ENCODE data around the gene BID.

Gene BID

DNA sequence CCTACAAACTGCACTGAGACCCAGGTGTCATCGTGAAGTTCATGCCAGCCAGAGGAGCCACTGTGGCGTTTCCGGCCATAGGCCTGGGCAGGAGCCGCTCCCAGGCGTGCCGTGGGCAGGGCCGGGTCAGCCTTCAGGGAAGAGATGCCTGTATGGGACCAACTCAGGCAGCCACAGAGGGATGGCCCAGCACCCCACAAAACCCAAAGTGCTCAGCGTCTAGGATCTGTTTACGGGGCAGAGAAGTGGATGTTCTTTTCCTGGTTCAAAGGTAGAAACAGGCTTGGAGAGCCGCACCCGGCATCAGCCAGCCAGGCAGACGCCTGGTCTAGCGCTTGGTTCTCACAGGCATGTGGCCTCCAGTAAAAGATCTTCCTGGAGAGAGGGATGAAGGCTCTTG is 8.4 kb upstream of the BID start:
- no peak for DNase-seq

DNA sequence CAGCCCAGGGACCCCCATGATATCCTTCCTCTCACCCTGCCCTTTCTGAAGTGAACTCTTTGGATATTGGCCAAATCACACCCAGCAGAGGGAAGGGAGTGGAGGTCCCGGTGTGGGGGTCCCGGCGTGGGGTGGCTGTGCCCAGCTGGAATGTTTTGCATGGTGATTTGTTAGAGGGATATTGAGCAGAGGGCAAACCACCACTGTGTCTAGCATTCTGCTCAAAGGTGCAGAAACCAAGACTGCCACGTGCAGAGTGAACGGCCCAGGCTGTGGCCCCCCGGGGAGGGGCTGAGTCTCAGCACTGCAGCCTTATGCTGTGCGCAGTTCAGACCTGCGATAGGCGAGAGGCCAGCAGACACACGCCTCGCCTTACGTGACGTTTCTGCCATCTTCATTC is 7.9 kb upstream of the BID start:
- DNase-seq = no peak

DNA sequence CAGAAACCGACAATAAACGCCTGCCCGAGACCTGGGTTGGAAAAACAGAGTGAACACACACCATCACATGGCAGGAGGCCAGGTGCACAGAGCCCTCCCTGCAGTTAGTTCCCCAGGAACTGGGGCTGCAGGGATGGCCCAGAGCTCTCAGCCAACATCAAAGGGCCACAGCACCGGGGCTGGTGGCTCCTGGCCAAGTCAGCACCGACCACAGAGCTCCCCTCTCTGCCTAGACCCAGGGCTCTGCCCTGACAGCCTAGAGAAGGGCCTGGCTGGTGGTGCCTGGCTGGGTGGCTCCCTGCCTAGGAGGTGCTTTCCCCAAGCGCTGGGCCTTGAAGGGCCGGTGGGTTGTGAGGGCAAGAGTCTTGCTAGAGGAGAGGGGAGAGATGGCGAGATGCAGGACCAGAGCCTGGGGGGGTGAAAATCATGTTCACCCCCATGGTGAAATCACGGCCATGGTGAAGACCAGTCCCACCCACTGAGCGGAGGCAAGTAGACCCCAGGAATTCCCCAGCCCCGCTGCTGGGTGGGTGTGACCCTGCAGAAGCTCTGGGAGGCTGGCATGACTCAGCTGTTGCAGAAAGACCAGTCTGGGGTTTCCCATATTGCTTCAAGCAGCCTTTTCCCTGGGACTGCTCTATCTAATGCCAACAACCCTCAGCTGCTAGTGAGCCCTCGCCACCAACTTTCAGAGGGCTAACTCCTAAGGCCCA is 7.2 kb upstream of the BID start:
- peak; percentile 70 for DNase-seq

DNA sequence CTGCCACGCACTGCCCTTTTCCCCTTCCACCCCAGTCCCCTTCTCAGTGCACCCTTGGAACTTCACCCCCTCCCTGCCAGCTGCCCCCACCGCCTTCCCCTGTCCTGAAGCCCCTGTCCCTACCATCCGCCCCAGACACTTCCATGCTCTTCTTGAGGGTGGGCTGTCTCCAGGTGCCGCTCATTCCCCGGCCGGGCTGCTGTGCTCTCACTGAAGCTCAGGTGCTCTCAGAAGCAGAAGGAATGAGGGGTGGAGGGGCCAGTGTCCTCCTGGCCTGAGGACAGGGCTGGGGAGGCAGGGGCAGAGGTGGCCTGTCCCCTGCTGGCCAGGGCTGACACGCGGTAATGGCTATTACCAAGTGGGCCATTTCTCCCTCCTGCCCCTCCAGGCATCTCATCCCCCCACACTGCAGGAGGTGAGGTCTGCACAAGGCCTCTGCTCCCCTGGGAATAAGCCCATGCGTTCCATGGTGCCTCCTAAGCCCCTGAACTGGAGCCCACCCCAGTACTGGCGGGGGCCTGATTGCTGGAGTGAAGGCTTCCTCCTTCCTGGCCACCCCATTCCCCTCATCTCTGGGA is 6.6 kb upstream of the BID start:
- DNase-seq = no peak

DNA sequence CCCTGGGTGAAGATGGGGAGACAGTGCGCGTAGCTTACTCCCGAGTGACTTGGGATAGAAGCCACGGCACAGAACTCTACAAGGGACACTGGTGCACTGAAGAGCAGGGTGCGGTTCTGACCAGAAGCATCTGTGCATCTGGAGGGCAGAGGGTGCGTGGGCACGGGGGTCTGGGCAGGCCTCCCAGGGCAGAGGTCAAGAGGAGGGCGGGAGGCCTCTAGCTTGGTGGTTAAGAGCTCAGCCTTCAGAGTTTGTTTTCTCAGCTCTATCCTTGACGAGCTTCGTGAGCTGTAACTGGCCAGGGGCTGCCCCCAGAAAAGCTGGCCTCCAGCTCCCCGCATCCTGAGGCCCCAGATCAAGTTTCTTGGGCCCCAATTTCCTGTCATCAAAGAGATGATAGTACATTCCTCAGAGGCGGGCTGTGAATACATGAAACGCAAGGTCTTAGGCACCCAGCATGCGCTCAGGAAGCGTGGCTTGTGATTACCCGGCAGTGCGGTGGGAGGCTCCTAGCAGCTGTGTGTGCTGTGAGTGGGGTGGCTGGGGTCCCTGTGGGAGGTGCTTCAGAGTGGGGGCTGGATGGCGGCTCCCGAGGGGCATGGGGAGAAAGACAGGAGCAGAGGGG is 6.0 kb upstream of the BID start:
- DNase-seq = no peak

DNA sequence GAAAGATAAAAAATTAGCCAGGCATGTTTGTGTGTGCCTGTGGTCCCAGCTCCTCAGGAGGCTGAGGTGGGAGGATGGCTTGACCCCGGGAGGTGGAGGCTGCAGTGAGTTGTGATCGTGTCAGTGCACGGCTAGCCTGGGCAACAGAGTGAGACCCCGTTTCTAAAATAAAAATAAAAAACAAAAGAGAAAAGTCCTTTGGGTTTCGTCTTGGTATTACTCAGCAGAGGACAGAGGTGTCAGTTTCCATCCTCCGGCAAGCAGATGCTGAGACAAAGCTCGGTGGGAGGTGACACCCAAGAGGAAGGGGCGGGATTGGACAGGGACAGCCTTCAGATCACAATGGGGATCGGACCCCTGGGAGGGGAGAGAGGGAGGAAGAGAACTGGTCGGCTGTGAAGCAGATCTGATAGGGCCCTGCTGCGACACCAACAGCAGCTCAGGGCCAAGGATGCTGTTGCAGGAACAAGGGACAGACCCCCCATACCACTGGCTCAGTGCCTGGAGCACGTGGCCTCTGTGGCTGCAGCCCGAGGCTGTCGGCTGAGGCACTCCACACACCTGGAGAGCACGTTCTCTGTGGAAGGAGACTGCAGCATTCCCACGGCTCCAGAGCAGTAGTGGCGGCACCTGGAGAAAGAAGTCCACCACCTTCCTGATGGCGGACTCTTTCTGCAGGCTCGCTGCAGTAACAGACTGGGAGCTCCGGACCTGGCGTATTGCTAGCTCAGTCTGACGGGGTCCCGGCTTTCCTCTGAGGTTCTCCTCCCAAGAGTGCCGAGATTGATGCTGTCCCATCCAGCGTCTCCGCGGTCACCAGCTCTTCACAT is 5.2 kb upstream of the BID start:
- peak; percentile 44 for DNase-seq

DNA sequence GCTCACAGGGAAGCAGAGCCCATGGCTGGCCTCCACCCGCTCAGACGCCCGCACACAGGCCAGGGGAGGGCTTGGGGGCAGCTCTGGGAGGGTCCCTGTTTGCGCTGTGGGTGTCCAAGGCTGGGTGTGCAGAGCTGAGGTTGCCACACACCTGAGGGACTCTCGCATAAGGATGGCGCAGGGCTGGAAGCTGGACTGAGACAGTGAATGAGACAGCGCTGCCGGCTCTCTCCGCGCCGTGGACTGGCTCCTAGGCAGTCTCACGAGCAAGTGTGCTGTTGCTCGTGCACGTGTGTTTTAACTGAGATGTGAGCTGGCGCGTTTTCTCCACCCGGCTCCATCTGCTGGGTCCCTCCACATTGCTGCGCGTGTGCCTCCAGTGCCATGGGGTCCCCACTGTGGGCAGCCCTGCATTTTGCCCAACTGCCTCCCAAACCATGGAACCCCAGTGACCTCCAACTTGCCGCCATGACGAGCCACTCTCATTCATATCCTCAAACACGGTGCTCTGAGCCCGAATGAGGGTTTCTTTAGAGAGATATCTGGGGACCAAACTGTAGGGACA is 4.2 kb upstream of the BID start:
- DNase-seq = no peak

DNA sequence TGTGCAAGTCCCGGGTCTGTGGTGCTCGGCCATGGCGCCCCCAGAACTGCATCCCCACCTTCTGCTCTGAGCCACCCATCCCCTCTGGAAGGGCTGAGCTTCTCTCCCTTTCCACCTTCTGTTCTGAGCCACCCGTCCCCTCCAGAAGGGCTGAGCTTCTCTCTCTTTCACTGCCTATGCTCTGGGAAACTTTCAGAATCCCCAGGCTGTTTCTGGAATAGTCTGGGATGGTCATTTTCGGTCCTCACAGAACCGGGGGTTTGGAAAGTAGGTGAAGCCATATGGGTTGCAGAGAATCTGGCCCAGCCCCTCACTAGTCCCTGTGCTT is 3.4 kb upstream of the BID start:
- no peak for DNase-seq

DNA sequence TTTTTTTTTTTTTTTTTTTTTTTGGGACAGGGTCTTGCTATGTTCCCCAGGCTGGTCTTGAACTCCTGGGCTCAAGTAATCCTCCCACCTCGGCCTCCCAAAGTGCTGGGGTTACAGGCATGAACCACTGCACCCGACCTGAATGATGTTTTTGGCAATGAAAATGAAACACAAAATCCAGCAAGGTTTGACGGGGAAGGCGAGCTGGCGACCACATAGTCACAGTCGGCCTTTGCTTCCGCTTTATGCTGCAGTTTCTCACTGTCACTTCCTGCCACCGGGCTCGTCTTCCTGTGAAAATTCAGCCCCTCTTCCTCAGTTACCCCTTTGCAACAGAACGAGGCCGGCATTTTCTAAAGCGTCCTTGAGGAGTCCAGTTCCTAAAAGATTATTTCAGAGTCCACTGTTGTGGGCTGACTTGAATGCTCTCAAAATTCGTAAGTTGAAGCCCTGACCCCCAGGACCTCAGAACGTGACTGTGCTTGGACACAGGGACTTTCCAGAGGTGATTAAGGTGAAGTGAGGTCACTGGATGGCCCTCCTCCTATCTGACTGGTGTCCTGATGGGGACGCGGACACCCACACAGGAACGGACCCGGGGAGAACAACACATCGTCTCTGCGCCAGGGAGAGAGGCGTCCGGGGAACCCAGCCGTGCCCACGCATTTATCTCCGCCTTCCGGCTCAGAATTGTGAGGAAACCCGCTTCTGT is 2.9 kb upstream of the BID start:
- DNase-seq = peak; percentile 77

DNA sequence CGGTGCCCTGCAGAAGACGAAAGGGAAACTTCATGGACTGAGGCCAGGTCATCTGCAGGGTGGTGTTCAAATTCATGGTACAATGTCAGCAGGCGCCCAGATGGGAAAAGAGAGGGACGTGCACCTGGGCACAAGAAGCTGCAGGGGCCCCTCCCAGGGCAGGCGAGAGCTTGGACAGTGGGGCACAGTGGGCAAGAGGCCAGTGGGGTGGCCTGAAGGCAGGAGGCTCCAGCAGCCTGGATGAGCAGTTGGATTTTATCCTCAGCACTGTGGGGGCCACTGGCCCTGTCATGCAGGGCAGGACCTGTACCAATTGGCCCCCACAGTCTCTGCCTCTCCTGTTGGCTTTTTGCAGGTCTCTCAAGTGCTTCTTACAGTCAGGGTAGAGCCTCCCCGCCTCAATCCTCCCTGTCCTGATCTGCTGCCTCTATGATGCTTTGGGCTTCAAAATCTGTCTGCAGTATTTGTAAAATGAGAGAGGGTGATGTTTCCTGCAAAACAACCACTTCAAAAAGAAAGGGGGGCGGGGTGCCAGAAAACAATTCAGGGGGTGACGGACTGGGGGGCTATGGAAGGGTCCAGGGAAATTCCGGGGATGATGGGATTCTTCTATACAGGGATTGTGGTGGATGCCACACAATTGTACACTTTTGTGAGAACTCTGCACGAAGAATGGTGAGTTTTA is 1.7 kb upstream of the BID start:
- DNase-seq = no peak

DNA sequence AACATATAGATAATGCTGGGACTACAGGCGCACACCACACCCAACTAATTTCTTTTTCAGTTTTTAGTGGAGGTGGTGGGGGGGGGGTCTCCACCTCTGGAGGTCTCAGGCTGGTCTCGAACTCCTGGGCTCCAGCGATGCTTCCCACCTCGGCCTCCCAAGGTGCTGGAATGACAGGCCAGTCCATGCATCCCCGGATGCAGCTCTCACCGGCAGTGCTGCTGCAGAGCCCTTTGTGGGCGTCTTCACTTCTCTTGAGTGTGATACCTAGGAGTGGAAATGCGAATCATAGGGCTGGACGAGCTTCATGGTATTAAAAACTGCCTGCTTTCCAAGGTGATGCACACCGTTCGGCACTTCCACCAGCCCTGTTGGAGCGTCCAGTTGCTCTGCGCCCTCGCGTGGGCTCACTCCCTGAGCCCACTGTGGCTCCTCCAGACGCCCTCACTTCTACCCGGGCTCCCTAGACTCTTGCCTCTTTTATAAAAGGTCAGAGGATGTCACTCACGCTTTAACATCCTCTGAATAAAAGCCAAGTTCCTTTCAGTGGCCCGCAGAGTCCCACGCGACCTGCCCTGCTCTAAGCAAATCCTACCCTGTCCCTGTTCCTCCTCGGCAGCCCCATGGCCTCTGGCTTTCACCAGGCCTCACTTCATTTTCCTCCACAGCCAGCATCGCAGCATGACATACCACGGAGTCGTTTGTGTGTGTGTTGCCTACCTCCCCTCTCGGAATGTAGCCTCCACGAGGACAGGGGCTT is 837 bp upstream of the BID start:
- peak; percentile 31 for DNase-seq

DNA sequence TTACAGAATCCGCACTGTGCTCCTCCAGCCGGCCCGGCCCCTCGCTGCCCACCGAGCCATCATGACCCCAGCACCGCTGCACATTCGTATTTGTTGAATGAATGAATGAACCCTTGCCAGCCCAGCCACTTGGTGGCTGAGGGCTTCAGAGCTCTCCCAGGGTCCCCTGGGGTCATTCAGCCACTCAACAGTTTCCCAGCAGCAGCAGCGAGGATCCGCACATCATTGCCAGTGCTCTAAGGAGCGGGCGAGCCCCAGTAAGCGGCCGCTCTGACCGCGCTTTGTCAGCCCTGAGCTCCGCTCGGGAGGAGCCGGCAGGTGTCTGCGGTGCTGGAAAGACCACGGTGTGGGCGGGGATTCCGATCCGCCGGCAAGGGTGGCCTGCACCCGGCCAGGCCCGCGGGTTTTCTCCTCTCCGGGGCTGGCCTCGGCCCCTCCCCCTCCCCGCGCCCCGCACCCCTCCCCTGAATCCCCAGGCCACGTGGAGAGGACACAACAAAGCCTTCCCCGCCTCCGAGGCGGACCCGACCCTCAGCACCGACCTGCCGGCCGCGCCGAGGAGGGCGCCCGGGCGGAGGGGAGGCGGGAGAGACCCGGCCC is 563 bp downstream of the BID start:
- peak; percentile 82 for DNase-seq

DNA sequence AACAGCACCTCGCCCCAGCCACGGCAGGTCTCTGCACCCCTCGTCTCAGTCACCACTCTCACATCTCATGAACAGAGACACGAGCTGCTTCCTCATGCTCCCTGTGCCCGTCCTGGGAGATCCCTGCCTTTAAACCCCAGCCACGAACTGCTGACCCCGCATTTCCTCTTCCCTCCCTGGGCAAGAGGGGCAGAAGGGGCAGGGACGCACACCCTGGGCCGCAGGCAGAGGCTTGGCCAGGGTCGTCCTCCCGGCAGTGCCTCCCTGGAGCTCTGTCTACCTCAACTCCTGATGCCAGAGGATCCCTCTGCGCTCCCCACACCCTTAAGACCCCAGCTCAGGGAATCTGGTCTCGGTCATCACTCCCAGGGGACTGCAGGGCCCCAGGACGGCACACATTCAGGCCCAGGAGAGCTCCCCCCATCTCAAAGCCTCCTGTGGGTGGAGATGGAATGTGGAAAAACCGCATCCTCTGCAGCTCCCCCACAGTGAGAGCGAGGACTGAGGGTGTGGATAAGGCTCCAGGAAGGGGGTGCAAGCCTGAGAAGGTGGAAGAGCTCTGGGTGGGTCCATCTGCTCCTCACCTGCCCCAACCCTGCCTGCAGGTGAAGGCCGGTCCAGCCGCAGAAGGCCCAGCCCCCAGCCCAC is 1.2 kb downstream of the BID start:
- no peak for DNase-seq

DNA sequence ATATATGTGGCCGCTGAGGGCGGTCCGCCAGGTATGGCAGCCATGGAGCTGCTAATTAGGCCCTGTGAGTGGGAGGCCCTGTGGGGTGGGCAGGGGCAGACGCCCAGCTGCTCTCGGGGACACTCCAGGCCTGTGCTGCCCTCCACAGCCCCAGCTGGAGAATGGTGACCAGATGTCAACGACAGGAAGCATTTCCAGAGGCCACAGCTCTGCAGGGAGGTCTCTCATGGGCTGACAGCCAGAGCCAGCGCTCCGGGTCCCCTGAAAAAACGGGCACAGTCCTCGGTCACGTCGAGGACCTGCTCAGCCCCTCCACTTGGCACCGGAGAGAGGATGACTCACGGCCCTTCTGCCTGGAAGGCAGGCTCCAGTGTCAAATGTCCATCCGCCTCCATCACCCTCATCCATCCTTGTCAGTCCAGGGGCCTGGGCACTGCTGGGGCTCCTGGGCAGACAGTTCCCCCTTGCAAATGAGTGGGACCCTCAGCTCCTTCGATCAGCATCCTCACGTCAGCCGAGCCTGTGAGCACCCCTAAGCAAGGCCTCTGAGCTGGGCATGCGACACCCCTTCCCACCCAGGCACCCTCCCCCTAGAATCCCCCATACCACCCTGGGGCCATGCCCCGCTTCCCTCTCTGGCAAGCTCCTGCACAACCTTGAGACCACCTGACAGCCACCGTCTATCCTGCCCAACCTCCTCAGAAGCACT is 1.9 kb downstream of the BID start:
- DNase-seq = no peak

DNA sequence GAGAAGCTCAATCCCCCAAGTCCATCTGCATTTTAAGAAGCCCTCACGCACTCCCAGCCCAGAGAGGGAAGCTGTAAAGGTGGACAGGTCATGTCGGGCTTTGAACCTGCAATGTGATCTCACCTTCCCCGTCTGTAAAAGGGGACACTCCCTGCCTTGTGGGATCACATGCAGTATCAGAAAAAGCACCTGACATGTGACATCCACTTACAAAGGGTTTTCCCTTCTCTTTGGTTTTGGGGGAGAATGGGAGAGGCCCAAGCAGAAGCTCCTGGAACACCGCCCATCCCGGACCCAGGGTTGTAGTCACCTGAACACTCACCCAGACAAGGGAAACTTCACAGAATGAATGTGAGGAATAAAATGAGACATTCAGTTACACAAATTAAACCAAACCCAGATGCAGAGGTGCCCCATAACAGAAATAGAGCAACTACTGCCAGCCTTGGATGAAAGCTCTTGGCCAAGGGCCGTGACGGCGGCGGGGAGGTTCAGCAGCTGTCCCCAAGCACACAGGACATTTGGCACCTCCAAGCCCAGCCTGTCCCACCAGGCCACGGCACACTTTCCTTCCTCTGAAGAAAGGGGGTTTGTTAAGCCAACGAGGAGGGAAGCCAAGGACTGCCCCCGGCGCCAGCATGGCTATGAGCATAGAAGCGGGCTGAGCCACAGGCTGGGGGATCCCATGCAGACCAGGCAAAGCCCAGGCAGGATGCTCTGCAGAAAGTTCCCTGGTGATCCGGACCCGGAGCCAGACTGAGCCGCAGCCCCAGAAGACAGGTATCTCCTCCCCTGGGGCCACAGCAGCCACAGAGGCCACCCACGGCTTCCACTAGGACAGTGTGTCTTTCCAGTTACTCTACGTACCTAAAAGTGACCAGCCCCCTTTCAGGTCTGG is 3.8 kb downstream of the BID start:
- no peak for DNase-seq

DNA sequence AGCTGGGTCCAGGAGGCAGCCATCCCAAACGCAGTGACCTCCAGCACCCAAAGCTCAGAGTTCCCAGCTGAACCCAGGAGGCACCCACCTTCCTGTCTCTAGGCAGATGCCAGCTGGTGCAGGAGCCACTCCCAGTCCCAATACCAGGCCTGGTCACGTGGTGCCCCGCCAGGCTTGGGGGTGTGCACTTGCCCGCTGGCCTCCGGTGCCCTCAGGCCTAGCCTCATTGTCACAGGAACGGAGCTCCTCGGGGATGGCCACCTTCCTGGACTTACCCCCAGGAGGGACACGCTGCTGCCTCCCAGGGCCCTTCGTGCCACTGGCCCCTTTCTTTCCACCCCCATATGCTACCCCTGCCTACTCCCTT is 4.6 kb downstream of the BID start:
- no peak for DNase-seq

DNA sequence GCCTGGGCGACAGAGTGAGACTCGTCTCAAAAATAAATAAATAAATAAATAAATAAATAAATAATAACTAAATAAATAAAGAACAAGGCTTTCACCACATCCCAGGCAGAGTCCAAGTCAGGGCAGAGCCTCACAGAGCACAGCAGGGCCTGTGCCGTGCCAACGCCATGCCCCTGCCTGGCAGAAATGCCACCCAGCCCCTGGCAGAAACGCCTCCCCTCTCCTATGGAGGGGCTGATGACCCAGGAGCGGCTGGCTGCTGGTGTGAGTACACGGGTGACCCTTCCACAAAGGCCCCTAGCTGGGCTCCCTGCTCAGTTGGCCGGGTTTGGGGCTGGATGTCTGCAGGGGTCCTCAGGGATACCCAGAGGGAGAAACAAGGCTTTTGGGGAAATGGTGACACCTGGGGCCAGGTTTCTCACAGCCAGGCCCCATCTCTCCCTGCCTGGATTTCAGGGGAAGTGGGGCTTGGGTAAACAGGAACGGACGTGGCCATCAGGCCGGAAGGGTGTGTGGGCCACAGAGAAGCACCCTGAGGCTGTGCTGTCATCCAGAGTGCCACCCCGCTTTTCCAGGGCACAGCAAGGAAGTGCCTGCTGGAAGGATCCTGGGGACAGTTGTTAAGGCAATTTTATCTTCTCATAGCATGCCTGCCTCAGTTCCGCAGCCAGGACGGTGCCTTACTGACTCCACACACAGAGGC is 5.1 kb downstream of the BID start:
- no peak for DNase-seq

Measured in stimulated activated CD4-positive, alpha-beta T cell treated with anti-CD3 and anti-CD28 coated beads, Interleukin-15, amount 100 ng/mL, for 24 hours (primary cell).